Fibroblast of villous mesenchyme (primary cell): Measurements from ENCODE around the gene SIRT2. TPM values are rescaled to one million over a fixed set of nuclear protein-coding genes. Genes with fewer than 3 reads are reported as not detected.
A peak's percentile ranks its signal among the peaks of the same experiment; 100 is the strongest.

Experiments used
- DNase-seq: peaks from one replicate; pipeline ENCODE4 v3.0.0-alpha.2; 2010; ENCODE audit warnings: low read depth
- H3K4me3 ChIP-seq: 2 replicates; pipeline ENCODE4 v1.5.1; 2011; ENCODE audit warnings: low read depth, mild to moderate bottlenecking, low read length
- CTCF ChIP-seq: IDR thresholded peaks from 2 replicates; pipeline ENCODE4 v1.5.1; 2012; ENCODE audit warnings: low read depth, mild to moderate bottlenecking, low read length; ENCODE audit not compliant: insufficient read depth
- total RNA-seq: library from RNA; depleted of rRNA; stranded (reverse); fragments of >200 nt; gene quantifications from 2 replicates; pipeline ENCODE4 v1.2.3, GENCODE V29; 2012

SIRT2 gene
- total RNA-seq, 1 donor: 45.3 TPM

GRCh38 chr19:38939957-38940356, 40.5 kb upstream of the SIRT2 start:
- no peak for DNase-seq
- no peak for TF ChIP-seq CTCF
- no peak overlapping the region for H3K4me3 ChIP-seq

GRCh38 chr19:38933544-38933943, 34.1 kb upstream of the SIRT2 start:
- H3K4me3 ChIP-seq: no peak overlapping the region
- no peak for DNase-seq
- no peak for TF ChIP-seq CTCF

GRCh38 chr19:38932425-38933179, 33.2 kb upstream of the SIRT2 start:
- TF ChIP-seq CTCF: peak; percentile 46
- H3K4me3 ChIP-seq: no peak overlapping the region
- DNase-seq: peak; percentile 43

GRCh38 chr19:38931521-38931793, 32.0 kb upstream of the SIRT2 start:
- DNase-seq: no peak
- TF ChIP-seq CTCF: no peak
- peak overlapping the region; percentile 86 for H3K4me3 ChIP-seq

GRCh38 chr19:38930776-38931520, 31.5 kb upstream of the SIRT2 start, which contains the start of gene MRPS12:
MRPS12 (plus strand) TSS chr19:38930944; CDS start chr19:38931295, 351 bp downstream.
- no peak for TF ChIP-seq CTCF
- DNase-seq: peak; percentile 99

GRCh38 chr19:38929929-38930775, 30.7 kb upstream of the SIRT2 start, which contains the start of gene SARS2:
SARS2 (minus strand) TSS chr19:38930763; CDS start chr19:38930736, 27 bp downstream.
- TF ChIP-seq CTCF: peak; percentile 99
- peak; percentile 96 for DNase-seq

More at GRCh38 chr19:38930776-38931520, 31.5 kb upstream of the SIRT2 start, which contains the start of gene MRPS12:
- H3K4me3 ChIP-seq: peak within 1 kb of the TSS; percentile 86

More at GRCh38 chr19:38929929-38930775, 30.7 kb upstream of the SIRT2 start, which contains the start of gene SARS2:
- peak within 1 kb of the TSS; percentile 86 for H3K4me3 ChIP-seq
